Thyroid gland (tissue), 4 donors: ENCODE data around the gene PKIB.

ENCODE experiments used
- POLR2A ChIP-seq, 2 donors: fragments of 450-650 bp; IDR thresholded peaks; one replicate each; pipeline ENCODE4 v1.6.1; 2017; ENCODE audit warnings: antibody characterized with exemption in 2 of 2, mild to moderate bottlenecking in 2 of 2, moderate library complexity in 1 of 2
- TF ChIP-seq, protein P1 (sequence below), 6 experiments: fragments of 200-600 bp in 3 of 6; fragments of 450-650 bp in 3 of 6; sonication (generic) in 3 of 6; IDR thresholded peaks; one replicate each; pipeline ENCODE4 v1.5.1; 2016 to 2019; ENCODE audit warnings: antibody characterized with exemption in 6 of 6, mild to moderate bottlenecking in 2 of 6, inconsistent platforms in 1 of 6, moderate library complexity in 1 of 6

DNA sequence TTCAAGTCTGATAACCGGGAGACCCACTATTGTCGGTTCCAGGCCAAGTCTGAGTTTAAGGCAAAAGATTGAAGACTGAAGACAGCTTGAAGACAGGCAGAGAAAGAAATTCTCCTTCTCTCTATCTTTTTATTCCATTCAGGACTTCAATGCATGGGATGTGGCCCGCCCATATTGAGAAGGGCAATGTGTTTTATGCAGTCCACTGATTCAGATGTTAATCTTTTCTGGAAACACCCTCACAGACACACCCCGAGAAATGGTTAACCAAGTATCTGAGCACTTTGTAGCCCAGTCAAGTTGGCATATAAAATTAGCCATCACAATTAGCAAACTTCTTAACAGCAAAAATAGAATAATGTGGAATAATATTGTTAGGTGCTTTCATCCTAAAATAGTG is 93.9 kb downstream of the PKIB start:
- no peak for TF ChIP-seq POLR2A (IDR thresholded peaks at IDR 0.05)
- TF ChIP-seq, protein P1, sequence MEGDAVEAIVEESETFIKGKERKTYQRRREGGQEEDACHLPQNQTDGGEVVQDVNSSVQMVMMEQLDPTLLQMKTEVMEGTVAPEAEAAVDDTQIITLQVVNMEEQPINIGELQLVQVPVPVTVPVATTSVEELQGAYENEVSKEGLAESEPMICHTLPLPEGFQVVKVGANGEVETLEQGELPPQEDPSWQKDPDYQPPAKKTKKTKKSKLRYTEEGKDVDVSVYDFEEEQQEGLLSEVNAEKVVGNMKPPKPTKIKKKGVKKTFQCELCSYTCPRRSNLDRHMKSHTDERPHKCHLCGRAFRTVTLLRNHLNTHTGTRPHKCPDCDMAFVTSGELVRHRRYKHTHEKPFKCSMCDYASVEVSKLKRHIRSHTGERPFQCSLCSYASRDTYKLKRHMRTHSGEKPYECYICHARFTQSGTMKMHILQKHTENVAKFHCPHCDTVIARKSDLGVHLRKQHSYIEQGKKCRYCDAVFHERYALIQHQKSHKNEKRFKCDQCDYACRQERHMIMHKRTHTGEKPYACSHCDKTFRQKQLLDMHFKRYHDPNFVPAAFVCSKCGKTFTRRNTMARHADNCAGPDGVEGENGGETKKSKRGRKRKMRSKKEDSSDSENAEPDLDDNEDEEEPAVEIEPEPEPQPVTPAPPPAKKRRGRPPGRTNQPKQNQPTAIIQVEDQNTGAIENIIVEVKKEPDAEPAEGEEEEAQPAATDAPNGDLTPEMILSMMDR (IDR thresholded peaks at IDR 0.05), result no peak
